ENCODE results near the gene FPR1. TPM values are rescaled to one million over a fixed set of nuclear protein-coding genes. Genes with fewer than 3 reads are reported as not detected.

Gene FPR1
- total RNA-seq, 1 donor: not detected

DNA sequence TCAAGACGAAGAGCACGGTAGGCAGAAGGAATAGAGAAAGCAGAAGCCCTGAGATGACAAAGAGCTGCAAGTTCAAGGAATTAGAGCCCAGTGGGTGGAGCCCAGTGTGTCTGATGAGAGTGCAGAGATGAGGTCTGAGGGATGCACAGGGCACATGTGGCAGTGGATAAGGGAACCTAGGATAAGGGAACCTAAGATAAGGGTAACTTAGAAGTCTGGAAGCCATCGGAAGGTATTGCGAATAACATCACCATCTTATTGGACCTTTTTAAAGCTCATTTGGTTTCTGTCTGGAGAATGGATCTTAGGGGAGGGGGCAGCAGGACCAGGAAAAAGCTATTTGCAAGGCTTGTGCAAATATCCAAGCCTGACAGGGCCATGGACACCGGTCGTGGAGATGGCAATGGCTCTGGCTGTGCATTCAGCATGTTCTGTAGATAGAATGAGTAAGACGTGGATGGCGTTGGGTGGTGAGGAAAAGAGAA lies 44.6 kb upstream of the FPR1 start:
- no peak overlapping the region for H3K4me3 ChIP-seq (ENCODE audit: low read depth, low read length)
- TF ChIP-seq, protein P1, sequence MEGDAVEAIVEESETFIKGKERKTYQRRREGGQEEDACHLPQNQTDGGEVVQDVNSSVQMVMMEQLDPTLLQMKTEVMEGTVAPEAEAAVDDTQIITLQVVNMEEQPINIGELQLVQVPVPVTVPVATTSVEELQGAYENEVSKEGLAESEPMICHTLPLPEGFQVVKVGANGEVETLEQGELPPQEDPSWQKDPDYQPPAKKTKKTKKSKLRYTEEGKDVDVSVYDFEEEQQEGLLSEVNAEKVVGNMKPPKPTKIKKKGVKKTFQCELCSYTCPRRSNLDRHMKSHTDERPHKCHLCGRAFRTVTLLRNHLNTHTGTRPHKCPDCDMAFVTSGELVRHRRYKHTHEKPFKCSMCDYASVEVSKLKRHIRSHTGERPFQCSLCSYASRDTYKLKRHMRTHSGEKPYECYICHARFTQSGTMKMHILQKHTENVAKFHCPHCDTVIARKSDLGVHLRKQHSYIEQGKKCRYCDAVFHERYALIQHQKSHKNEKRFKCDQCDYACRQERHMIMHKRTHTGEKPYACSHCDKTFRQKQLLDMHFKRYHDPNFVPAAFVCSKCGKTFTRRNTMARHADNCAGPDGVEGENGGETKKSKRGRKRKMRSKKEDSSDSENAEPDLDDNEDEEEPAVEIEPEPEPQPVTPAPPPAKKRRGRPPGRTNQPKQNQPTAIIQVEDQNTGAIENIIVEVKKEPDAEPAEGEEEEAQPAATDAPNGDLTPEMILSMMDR (IDR thresholded peaks at IDR 0.05; ENCODE audit: insufficient read depth, low read length): no peak
- no peak for DNase-seq (ENCODE audit: low read depth)

DNA sequence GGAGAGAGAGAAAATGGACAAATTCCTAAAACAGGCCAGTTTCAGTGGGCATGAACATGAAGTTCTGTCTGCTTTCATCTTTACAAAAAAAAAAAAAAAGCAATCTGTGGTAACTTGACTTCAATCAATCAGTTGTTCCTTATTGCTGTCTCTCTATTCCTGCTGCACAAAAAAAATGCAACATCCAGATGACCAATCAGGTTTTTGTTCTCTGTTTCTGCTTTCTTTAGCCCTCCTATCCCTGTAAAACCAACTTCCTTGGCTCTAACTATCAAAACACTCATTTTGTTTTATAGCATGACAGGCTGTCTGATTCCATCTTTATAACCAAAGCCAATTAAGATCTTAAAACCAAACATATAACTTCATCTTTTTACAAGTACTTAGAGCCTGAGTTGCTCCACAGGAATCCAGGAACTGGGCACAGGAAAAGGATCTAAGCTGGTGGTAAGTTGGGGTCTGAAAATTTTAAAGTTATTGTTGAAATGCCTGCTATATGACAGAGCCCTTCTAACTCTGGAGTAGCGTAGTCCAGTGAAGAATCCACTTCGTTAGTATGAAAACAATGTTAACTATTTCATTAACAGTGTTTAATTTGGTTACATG lies 43.3 kb upstream of the FPR1 start, which contains the start of gene FPR3:
FPR3 (plus strand) TSS at position 273 of the 606 bp plus-strand sequence. CDS start 28,592 bp downstream, outside the sequence.
- no peak for DNase-seq (ENCODE audit: low read depth)
- TF ChIP-seq, protein P1 (IDR thresholded peaks at IDR 0.05; ENCODE audit: insufficient read depth, low read length): no peak
- no peak within 1 kb of the TSS for H3K4me3 ChIP-seq (ENCODE audit: low read depth, low read length)

DNA sequence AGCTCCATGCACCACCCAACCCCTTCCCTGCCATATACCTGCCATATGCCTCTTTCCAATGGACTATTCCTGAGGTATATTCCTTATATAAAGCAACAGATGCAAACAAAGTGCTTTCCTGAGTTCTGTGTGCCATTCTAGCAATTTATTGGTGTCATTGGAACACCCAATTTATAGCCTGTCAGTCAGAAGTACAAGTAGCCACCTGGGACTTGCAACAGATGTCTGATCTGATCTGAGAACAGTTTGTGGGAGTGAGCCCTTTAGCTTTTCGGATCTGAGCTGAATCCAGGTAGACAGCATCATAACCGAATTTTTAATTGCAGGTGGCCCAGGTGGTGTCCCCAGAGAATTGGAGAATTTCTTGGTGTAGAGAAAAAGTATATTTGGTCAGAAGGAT lies 42.3 kb upstream of the FPR1 start:
- DNase-seq (ENCODE audit: low read depth): no peak
- TF ChIP-seq, protein P1 (IDR thresholded peaks at IDR 0.05; ENCODE audit: insufficient read depth, low read length): no peak
- no peak overlapping the region for H3K4me3 ChIP-seq (ENCODE audit: low read depth, low read length)

DNA sequence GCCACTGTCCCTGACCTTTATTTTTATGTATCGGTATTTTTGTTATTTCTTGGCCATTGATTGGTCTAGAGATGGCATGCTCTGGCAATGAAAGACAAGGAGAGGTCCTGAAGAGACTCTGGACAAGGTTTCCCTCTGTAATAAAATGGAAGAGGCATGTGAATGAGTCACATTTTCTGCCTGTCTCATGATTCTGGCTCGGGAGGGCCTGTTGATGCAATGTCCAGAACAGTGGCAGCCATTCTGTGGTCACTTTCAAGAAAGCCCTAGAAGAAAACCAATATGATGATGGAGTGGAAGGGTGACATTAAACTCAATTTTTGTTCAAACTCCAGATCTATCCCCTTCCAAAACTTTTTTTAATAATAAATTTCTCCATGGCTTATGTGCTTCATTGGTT lies 41.3 kb upstream of the FPR1 start:
- DNase-seq (ENCODE audit: low read depth): no peak
- TF ChIP-seq, protein P1 (IDR thresholded peaks at IDR 0.05; ENCODE audit: insufficient read depth, low read length): no peak
- no peak overlapping the region for H3K4me3 ChIP-seq (ENCODE audit: low read depth, low read length)

DNA sequence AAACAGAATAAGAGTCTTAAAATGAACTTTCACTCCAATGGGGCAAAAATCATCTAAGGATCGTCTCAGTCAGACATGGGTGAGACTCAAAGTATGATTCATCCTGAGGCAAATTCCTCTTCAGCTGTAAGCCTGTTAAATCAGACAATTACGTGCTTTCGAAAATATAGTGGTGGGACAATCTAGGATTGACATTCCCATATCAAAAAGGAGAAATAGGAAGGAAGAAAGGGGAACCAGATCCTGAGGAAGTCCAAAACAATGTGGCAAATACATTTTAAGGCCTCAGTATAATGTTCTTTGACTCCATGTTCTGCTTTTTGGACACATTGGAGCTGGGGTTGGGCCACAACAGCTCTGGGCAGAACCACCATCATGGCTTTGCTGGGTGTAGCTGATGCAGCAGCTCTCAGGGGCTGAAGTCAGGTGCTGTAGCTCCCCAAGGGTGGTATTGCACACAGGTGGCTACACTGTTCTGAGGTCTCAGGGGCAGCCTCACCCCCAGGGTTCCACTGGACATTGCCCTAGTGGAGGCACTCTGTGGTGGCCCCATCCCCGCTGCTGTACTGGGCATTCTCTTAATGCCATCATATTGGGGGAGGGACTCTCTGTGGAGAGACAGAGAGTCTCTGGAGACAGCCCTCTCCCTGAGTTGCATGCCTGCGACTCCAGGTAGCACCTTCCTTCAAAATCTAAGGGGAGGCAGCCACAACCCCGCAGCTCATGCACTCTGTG lies 37.5 kb upstream of the FPR1 start:
- DNase-seq (ENCODE audit: low read depth): no peak
- H3K4me3 ChIP-seq (ENCODE audit: low read depth, low read length): no peak overlapping the region
- TF ChIP-seq, protein P1 (IDR thresholded peaks at IDR 0.05; ENCODE audit: insufficient read depth, low read length): no peak

DNA sequence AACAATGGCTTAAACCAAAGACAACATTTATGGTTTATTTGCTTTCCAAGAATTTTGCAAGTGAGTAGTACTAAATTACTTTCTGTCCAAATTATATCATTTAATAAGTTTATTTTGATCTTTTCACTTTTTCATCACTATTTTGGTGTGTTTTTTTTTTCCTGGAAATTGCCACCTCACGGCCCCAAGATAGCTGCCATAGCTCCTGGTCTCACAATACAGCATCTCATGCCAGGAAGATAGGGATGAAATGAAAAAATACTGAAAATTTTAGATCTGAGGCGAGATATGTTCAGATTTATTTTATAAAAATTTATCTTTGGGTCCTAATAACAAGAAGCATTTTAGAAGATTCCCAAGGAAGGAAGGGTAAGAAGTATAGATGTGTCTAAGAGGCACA lies 36.4 kb upstream of the FPR1 start:
- DNase-seq (ENCODE audit: low read depth): no peak
- TF ChIP-seq, protein P1 (IDR thresholded peaks at IDR 0.05; ENCODE audit: insufficient read depth, low read length): no peak
- H3K4me3 ChIP-seq (ENCODE audit: low read depth, low read length): no peak overlapping the region
